Activated T-cell treated with anti-CD3 and anti-CD28 coated beads, Interleukin-2, amount 50 U/mL, for 1 hour (primary cell): ENCODE measurements around the gene SHROOM4.

Experiments used
- DNase-seq: peaks from one replicate; pipeline ENCODE4 v3.0.0-alpha.2; 2020

The SHROOM4 gene

GRCh38 chrX:50813843-50814661 is at the start of gene SHROOM4:
SHROOM4 (minus strand) TSS chrX:50814194; CDS start chrX:50814018, 176 bp downstream.
- DNase-seq, result no peak

DNA sequence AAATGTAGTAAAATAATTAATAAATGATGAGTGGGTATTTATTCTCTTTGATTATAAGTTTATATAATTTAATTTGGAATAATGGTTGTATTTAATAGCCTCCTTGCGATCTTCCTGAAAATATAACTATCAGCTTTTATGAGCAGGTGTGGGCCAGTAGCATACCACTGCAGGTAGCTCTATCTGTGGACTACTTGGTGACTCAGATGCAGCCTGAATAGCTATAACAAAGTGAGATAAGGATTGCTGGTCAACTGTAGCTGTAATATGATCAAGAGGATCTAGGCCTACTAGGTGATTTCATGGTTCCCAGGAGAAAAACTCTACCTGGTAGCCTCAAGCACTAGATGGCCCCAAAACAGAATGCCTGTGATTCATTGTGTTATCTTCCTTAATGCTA is 49.5 kb upstream of the SHROOM4 start:
- no peak for DNase-seq

DNA sequence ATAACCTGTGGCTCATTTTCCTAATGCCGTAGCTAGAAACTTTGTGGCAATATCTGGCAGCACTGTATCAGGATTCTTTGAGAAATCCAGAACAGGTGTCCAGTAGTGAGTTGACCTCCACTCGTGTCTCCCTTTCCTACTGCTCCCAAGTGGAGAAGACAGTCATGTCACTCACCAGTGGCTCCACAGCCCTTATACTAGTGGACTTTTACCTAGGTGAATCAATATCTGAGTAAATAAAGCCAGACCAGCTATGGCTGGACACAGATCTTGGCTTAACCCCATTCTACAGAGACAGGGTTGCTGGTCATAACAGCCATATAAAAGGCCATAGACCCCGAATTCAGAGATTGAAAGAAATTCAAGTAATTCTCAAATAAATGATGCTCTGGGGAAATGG is 46.5 kb upstream of the SHROOM4 start:
- no peak for DNase-seq

- no peak for DNase-seq
These were observed 44.6 kb upstream of the SHROOM4 start for GRCh38 chrX:50858548-50858947.

- no peak for DNase-seq
These were observed 39.4 kb upstream of the SHROOM4 start for GRCh38 chrX:50853399-50853798.

- DNase-seq, result no peak
These were observed 38.5 kb upstream of the SHROOM4 start for GRCh38 chrX:50852524-50852923.

GRCh38 chrX:50842221-50842620 is 28.2 kb upstream of the SHROOM4 start:
- no peak for DNase-seq

DNA sequence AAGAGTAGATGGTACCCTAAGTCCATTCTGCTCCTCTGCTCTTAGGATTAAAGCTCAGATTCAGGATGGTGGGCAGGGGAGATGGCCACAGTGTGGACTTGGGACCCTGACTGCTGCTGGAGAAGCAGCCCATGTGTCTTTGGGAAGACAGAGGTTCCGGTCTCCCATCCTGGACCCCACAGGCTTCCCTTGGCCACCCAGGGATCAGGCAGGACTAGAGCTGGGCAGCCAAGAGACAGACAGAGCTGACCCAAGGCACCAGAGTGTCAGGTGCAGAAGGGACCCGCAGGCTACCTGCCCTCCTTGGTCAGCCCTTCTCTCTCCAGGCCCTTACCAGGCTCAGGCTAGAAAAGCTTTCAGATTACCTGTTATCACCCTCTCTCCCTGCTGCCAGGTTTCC is 25.7 kb upstream of the SHROOM4 start:
- DNase-seq, result no peak

DNA sequence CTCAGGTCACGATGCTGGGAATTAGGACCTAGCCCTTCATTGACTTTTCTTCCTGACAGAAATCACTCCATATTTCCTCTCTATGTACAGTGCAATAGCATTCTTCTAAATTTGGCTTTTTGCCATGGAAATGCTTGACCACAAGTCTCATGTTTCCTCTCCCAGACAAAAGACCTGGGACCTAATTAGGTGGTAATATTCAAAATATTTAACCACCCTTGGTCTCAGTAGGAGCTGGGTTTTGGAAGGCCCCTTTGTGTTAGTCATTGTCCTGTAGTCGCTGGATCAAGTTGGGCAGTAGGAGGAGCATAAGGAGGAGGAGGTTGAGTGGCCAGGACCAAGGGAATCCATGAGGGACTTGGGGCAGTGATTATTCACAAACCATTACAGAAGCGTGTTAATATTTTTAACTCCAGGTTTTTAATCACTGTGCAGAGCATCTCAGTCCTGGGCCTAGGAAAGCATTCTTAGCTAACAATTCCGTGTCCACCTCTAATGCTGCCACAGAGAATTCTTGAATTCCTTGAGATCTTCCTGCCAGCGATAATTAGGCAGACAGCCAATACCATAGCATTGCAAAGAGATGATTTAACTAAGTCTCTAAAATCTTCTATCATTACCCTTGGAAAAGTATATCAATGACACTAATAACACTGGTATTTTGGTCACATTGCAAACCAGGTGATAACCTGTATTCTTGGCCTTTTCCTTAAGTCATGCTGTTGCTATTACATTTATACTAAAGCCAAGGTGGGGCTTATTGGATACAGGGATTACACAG is 25.0 kb upstream of the SHROOM4 start:
- DNase-seq, result no peak

GRCh38 chrX:50827996-50828395 is 14.0 kb upstream of the SHROOM4 start:
- no peak for DNase-seq

GRCh38 chrX:50825825-50826224 is 11.8 kb upstream of the SHROOM4 start:
- DNase-seq, result no peak

DNA sequence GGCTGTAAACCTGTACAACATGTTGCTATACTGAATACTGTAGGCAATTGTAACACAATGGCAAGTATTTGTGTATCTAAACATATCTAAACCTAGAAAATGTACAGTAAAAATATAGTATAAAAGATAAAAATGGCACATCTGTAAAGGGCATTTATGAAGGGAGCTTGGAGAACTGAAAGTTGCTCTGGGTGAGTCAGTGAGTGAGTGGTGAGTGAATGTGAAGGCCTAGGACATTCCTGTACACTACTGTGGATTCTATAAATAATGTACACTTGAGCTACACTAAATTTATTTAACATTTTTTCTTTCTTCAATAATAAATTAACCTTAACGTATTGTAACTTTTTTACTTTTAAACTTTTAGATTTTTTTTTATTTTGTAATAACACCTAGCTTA is 5.0 kb upstream of the SHROOM4 start:
- DNase-seq, result no peak

- no peak for DNase-seq
These were observed 1.1 kb upstream of the SHROOM4 start for GRCh38 chrX:50815120-50815519.

GRCh38 chrX:50814701-50815100 is 707 bp upstream of the SHROOM4 start:
- DNase-seq, result no peak

- no peak for DNase-seq
These were observed 775 bp downstream of the SHROOM4 start for GRCh38 chrX:50812995-50813842.

GRCh38 chrX:50805276-50805675 is 8.7 kb downstream of the SHROOM4 start:
- DNase-seq, result no peak

DNA sequence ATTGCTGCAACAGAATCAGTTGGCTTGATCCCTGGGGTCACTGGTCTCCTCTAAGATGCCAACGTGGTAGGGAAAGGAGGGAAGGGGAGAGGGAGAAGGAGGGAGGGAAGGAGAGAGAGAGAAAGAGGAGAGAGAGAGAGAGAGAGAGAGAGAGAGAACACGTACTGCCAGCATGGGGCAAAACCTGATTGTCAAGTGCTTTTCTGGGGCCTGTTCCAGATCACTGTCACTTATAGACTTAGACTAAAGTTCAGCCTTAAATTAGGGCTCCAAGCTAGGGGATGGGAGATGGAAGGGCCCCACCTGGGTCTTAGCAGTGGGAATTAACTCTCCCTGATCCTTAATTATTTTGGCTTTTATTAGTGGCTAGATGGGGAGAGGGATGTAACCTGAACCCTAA is 12.9 kb downstream of the SHROOM4 start:
- no peak for DNase-seq

- no peak for DNase-seq
These were observed 14.4 kb downstream of the SHROOM4 start for GRCh38 chrX:50799531-50799961.

GRCh38 chrX:50798783-50799182 is 15.2 kb downstream of the SHROOM4 start:
- no peak for DNase-seq

DNA sequence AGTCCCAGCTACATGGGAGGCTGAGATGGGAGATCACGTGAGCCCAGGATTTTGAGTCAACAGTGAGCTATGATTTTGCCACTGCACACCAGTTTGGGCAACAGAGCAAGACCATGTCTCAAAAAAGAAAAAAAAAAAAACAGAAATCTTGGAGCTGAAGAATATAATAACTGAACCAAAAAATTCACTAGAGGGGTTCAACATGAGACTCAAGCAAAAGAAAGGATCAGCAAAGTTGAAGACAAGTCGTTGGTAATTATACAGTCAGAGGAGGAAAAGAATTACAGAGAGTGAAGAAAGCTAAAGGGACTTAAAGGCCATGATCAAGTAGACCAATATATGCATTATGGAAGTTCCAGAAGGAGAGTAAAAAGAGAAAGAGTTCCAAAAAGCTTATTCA is 26.9 kb downstream of the SHROOM4 start:
- no peak for DNase-seq

- DNase-seq, result no peak
These were observed 33.9 kb downstream of the SHROOM4 start for GRCh38 chrX:50780144-50780543.

DNA sequence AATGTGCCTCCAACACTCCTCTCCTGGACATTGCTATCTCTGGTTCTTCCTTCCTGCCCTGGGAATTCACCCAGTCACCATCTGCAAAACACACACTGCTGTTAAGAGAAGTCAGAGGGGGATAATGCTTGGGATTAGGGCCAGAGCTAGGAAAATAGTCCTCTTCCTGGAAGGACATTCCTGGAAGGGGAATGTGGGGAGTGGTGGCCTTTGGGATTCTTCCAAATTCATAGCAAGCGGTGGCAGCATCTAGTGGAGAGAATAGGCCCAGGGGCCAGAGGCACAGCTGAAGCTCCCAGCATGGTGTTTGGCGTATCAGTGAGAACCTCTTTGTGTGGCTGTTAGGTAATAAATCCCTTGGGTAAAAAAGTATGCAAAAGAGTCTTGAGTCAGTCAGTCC is 34.3 kb downstream of the SHROOM4 start:
- DNase-seq, result no peak

GRCh38 chrX:50778272-50778671 is 35.7 kb downstream of the SHROOM4 start:
- no peak for DNase-seq
